Astrocyte of the cerebellum (primary cell): ENCODE data around the gene PSMB7.

Experiments
- DNase-seq: peaks from one replicate; pipeline ENCODE4 v3.0.0-alpha.2; 2011; ENCODE audit warnings: low read depth
- H3K4me3 ChIP-seq: 2 replicates; pipeline ENCODE4 v1.5.1; 2011; ENCODE audit warnings: mild to moderate bottlenecking, low read depth, low read length, moderate library complexity
- CTCF ChIP-seq: IDR thresholded peaks from 2 replicates; pipeline ENCODE4 v1.5.1; 2012; ENCODE audit warnings: low read length, low read depth, moderate library complexity, mild to moderate bottlenecking; ENCODE audit errors: missing control alignments
- in situ Hi-C: cut with HindIII; loops from 2 replicates; pipeline ENCODE4 v1.10.0; 2017; ENCODE audit warnings: low sequenced_read_pairs

Gene PSMB7

GRCh38 chr9:124415102-124415851, at the start of gene PSMB7:
Gene PSMB7, minus strand, starts transcription at chr9:124415442. Its CDS starts 17 bp downstream, at chr9:124415425.
- in situ Hi-C loops: loop anchor here (5.0 kb wide), 1 partner anchor 122 kb away; no protein-coding TSS in a partner anchor
- peak within 1 kb of the TSS; percentile 98 for H3K4me3 ChIP-seq
- DNase-seq: peak; percentile 93
- peak; percentile 78 for TF ChIP-seq CTCF

GRCh38 chr9:124462739-124463138, 47.5 kb upstream of the PSMB7 start:
- TF ChIP-seq CTCF: no peak
- in situ Hi-C loops: no loop called here
- no peak overlapping the region for H3K4me3 ChIP-seq
- no peak for DNase-seq

GRCh38 chr9:124458441-124458840, 43.2 kb upstream of the PSMB7 start:
- in situ Hi-C loops: loop anchor here (5.0 kb wide), 1 partner anchor 74 kb away; no protein-coding TSS in a partner anchor

GRCh38 chr9:124457887-124458431, 42.7 kb upstream of the PSMB7 start:
- in situ Hi-C loops: loop anchor here (5.0 kb wide), 1 partner anchor 74 kb away; no protein-coding TSS in a partner anchor

More at GRCh38 chr9:124458441-124458840, 43.2 kb upstream of the PSMB7 start:
- no peak for TF ChIP-seq CTCF
- no peak for DNase-seq
- H3K4me3 ChIP-seq: no peak overlapping the region

GRCh38 chr9:124457079-124457886, 42.0 kb upstream of the PSMB7 start:
- no peak overlapping the region for H3K4me3 ChIP-seq
- TF ChIP-seq CTCF: no peak
- no peak for DNase-seq
- in situ Hi-C loops: loop anchor here (5.0 kb wide), 1 partner anchor 75 kb away; no protein-coding TSS in a partner anchor

More at GRCh38 chr9:124457887-124458431, 42.7 kb upstream of the PSMB7 start:
- no peak for TF ChIP-seq CTCF
- H3K4me3 ChIP-seq: no peak overlapping the region
- DNase-seq: no peak
